Caki2 (cell line): ENCODE measurements around the gene PRLHR. TPM values are rescaled to one million over a fixed set of nuclear protein-coding genes. Genes with fewer than 3 reads are reported as not detected.

Experiments used
- total RNA-seq: library from RNA; depleted of rRNA; stranded (reverse); fragments of >200 nt; shearing (Covaris generic); gene quantifications from 2 replicates; pipeline ENCODE4 v1.2.3, GENCODE V29; 2014; ENCODE audit warnings: low replicate concordance; rRNA removed

The PRLHR gene
- total RNA-seq, 1 experiment from 2014 or later: not detected

Other genes with a start within 250 kb of the PRLHR start
- 19.0 and 24.0 TPM in 2 replicates for gene CACUL1, start 159.3 kb upstream of the PRLHR start, total RNA-seq